Measurements from ENCODE around the gene CLCN3.
A peak's percentile ranks its signal among the peaks of the same experiment; 100 is the strongest.
"Not testable (repeated sequence)": the region's sequence is repeated elsewhere in the genome, so short reads cannot be mapped to it uniquely, and the experiment has no call there.

Gene CLCN3

GRCh38 chr4:169618286-169618685, 2.1 kb upstream of the CLCN3 start:
- no peak for ATAC-seq

- ATAC-seq: no peak
Measured at GRCh38 chr4:169618986-169619385, 1.4 kb upstream of the CLCN3 start.

- ATAC-seq: peak; percentile 22 to 43
Measured at GRCh38 chr4:169619518-169619957, 840 bp upstream of the CLCN3 start.

- no peak for ATAC-seq
Measured at GRCh38 chr4:169620880-169621248, 486 bp downstream of the CLCN3 start.

GRCh38 chr4:169621731-169622492, 1.5 kb downstream of the CLCN3 start:
- ATAC-seq: peak; percentile 40 to 46

GRCh38 chr4:169622566-169622965, 2.2 kb downstream of the CLCN3 start:
- no peak for ATAC-seq

- ATAC-seq: not testable (repeated sequence)
Measured at GRCh38 chr4:169624012-169624411, 3.6 kb downstream of the CLCN3 start.

- ATAC-seq: no peak
Measured at GRCh38 chr4:169625886-169626285, 5.5 kb downstream of the CLCN3 start.

GRCh38 chr4:169626331-169627282, 6.2 kb downstream of the CLCN3 start:
- peak; percentile 84 to 85 for ATAC-seq

GRCh38 chr4:169627307-169627706, 6.9 kb downstream of the CLCN3 start:
- peak in 1 of 2 donors; percentile 15 for ATAC-seq

- no peak for ATAC-seq
Measured at GRCh38 chr4:169628579-169628978, 8.2 kb downstream of the CLCN3 start.

GRCh38 chr4:169630069-169630468, 9.7 kb downstream of the CLCN3 start:
- ATAC-seq: no peak

- ATAC-seq: no peak
Measured at GRCh38 chr4:169632896-169633295, 12.5 kb downstream of the CLCN3 start.

- no peak for ATAC-seq
Measured at GRCh38 chr4:169634975-169635374, 14.6 kb downstream of the CLCN3 start.

- ATAC-seq: no peak
Measured at GRCh38 chr4:169640261-169640870, 20.0 kb downstream of the CLCN3 start.

- no peak for ATAC-seq
Measured at GRCh38 chr4:169644802-169645201, 24.4 kb downstream of the CLCN3 start.

- no peak for ATAC-seq
Measured at GRCh38 chr4:169645627-169646026, 25.2 kb downstream of the CLCN3 start.

- ATAC-seq: no peak
Measured at GRCh38 chr4:169649545-169650226, 29.3 kb downstream of the CLCN3 start.

GRCh38 chr4:169650227-169650936, 30.0 kb downstream of the CLCN3 start:
- no peak for ATAC-seq

GRCh38 chr4:169652535-169652934, 32.2 kb downstream of the CLCN3 start:
- no peak for ATAC-seq

GRCh38 chr4:169655401-169655800, 35.0 kb downstream of the CLCN3 start:
- ATAC-seq: no peak

Measured in activated CD4-positive, CD25-positive, alpha-beta regulatory T cell treated with anti-CD3 and anti-CD28 coated beads, Interleukin-2, amount 50 U/mL, for 24 hours (primary cell).